ENCODE results near the gene NCAM1. TPM values are rescaled to one million over a fixed set of nuclear protein-coding genes. Genes with fewer than 3 reads are reported as not detected.

NCAM1 gene
- total and polyA plus RNA-seq, 9 of the 15 experiments (the other 6 are each of a cell fraction or from before 2014, with no cell fraction given) = 0.09 to 0.23 TPM; not detected in 7

DNA sequence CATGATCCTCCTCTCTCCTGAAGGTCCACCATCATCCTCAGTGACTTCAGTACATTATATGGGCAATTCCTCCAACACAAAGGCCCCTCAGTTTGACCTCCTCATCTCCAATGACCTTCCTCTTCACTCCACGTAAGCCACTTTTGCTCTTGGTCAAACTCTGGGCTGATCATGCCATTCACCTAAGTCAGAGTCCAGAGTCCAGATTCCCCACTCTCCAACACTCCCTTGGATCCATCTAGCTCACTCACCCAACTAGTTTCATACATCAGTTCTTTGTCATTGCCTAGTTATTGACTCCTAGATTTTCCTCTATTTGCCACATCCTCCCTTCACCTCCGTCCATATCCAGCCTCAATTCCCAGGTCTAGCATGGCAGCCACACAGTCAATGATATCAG, 322.7 kb downstream of the NCAM1 start:
- BruUV-seq (replicated peaks) = no TSS peak
- Histone ChIP-seq H3K4me2 (ENCODE audit: insufficient read depth, low read length) (no peak overlapping the region), H3K27me3 (ENCODE audit: control insufficient read depth in 2 of 2, insufficient read depth in 2 of 2, low read length in 2 of 2) (peaks cover 0 to 31% of the 10 kb centered on the region in 2 experiments; a peak in 3 of 5 replicates), H3K79me2 (ENCODE audit: control insufficient read depth, insufficient read depth, low read length) (no peaks in the 10 kb centered on the region), H3K9ac (ENCODE audit: insufficient read depth in 1 of 2, low read depth in 2 of 2, low read length in 2 of 2) (no peak overlapping the region), H3K4me1 (replicated peaks in 1 of 2; ENCODE audit: control insufficient read depth in 2 of 2, insufficient read depth in 2 of 2, low read length in 2 of 2) (no peaks in the 10 kb centered on the region), H3K4me3 (no peak overlapping the region), H3K9me3 (replicated peaks; ENCODE audit: control insufficient read depth, insufficient read depth, low read depth, low read length) (no peaks in the 10 kb centered on the region), H3K9me1 (ENCODE audit: control insufficient read depth, insufficient read depth, low read length) (no peaks in the 10 kb centered on the region), H3K36me3 (ENCODE audit: control insufficient read depth, insufficient read depth, low read length) (no peaks in the 10 kb centered on the region), H2AFZ (ENCODE audit: low read depth, low read length) (no peak overlapping the region), H3K27ac (ENCODE audit: extremely low read depth, low read depth, low read length) (no peak overlapping the region), H4K20me1 (replicated peaks; ENCODE audit: control insufficient read depth, insufficient read depth, low read length) (no peaks in the 10 kb centered on the region)
- DNase-seq (ENCODE audit: extremely low read depth in 1 of 4, low spot score in 3 of 4) (no peak), ATAC-seq (no peak), FAIRE-seq (no peak)
- 0% methylated on average over 2 of the region's 2 CpGs for WGBS (ENCODE audit: insufficient coverage, low coverage, missing lambda C conversion rate)
- in situ Hi-C loops (cut with MboI) (loop anchor here (10.0 kb wide), 1 partner anchor 699 kb away; no protein-coding TSS in a partner anchor), intact Hi-C loops (cut with micrococcal nuclease) (no loop called here)
- TF ChIP-seq, protein P1, sequence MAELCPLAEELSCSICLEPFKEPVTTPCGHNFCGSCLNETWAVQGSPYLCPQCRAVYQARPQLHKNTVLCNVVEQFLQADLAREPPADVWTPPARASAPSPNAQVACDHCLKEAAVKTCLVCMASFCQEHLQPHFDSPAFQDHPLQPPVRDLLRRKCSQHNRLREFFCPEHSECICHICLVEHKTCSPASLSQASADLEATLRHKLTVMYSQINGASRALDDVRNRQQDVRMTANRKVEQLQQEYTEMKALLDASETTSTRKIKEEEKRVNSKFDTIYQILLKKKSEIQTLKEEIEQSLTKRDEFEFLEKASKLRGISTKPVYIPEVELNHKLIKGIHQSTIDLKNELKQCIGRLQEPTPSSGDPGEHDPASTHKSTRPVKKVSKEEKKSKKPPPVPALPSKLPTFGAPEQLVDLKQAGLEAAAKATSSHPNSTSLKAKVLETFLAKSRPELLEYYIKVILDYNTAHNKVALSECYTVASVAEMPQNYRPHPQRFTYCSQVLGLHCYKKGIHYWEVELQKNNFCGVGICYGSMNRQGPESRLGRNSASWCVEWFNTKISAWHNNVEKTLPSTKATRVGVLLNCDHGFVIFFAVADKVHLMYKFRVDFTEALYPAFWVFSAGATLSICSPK (IDR thresholded peaks at IDR 0.05; ENCODE audit: borderline replicate concordance) = no peak
- TF ChIP-seq ARHGAP35 (IDR thresholded peaks at IDR 0.05; ENCODE audit: partially characterized antibody) = no peak
- TF ChIP-seq MCM5 (IDR thresholded peaks at IDR 0.05; ENCODE audit: low read depth) = no peak
- TF ChIP-seq, protein P2, sequence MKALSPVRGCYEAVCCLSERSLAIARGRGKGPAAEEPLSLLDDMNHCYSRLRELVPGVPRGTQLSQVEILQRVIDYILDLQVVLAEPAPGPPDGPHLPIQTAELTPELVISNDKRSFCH (CRISPR knock-in tag; IDR thresholded peaks at IDR 0.05) = no peak
- TF ChIP-seq, protein P2 (tag; IDR thresholded peaks at IDR 0.05) = no peak
- TF ChIP-seq RFX5 (IDR thresholded peaks at IDR 0.05; ENCODE audit: low read depth, low read length) = no peak
- no peak for TF ChIP-seq POLR2AphosphoS2 (IDR thresholded peaks at IDR 0.05; ENCODE audit: low read length)
- no peak for TF ChIP-seq JUN (IDR thresholded peaks at IDR 0.05; ENCODE audit: borderline replicate concordance, low read depth, low read length)
- no peak for TF ChIP-seq JUN (CRISPR knock-in tag; IDR thresholded peaks at IDR 0.05; ENCODE audit: borderline replicate concordance)
- ChIA-PET CTCF (ENCODE audit: low intra/inter-chr PET ratio) (no interaction called here), POLR2A (no interaction called here)

Data from K562 (cell line).